PC-9 (cell line): Measurements from ENCODE around the gene ARHGEF40. TPM values are rescaled to one million over a fixed set of nuclear protein-coding genes. Genes with fewer than 3 reads are reported as not detected.

Source experiments
- BruUV-seq: library from RNA; stranded (reverse); fragments of 400-500 nt; replicated peaks from 2 replicates; lab custom pipeline; 2021; lab: Mats Ljungman, UMichigan
- CTCF ChIA-PET: fragments of 300-600 bp; sonication (Branson Sonifier 250); formaldehyde crosslinking; loops from one replicate; lab custom pipeline; 2022; ENCODE audit warnings: antibody characterized with exemption; lab: Charles Lee
- POLR2A ChIA-PET: fragments of 300-600 bp; sonication (Branson Sonifier 250); formaldehyde crosslinking; loops from one replicate; lab custom pipeline; 2022; ENCODE audit warnings: antibody characterized with exemption; ENCODE audit not compliant: unreplicated experiment; lab: Charles Lee
- DNase-seq, 2 experiments: peaks; one replicate each; pipeline versions ENCODE4 v3.0.0 to v3.0.0-alpha.2; 2015 to 2022; ENCODE audit warnings: mixed read lengths in 1 of 2
- H2AFZ ChIP-seq: fragments of 200-600 bp; sonication (generic); 2 replicates; pipeline ENCODE4 v1.8.1; 2017; ENCODE audit warnings: antibody characterized with exemption
- H3F3A ChIP-seq: fragments of 200-600 bp; sonication (generic); 2 replicates; pipeline ENCODE4 v1.8.1; 2017; ENCODE audit warnings: antibody characterized with exemption, mild to moderate bottlenecking, low read depth; ENCODE audit not compliant: insufficient read depth
- H3K27ac ChIP-seq: fragments of 200-600 bp; sonication (generic); 2 replicates; pipeline ENCODE4 v1.6.1; 2016; ENCODE audit warnings: mixed run types
- H3K27me3 ChIP-seq: fragments of 200-600 bp; sonication (generic); 2 replicates; pipeline ENCODE4 v1.6.1; 2016; ENCODE audit warnings: low read depth, mixed run types; ENCODE audit not compliant: insufficient read depth
- H3K36me3 ChIP-seq: fragments of 200-600 bp; sonication (generic); 2 replicates; pipeline ENCODE4 v1.6.1; 2016; ENCODE audit warnings: low read depth, mixed run types
- H3K4me1 ChIP-seq: fragments of 200-600 bp; sonication (generic); replicated peaks from 2 replicates; pipeline ENCODE4 v1.6.1; 2016; ENCODE audit warnings: mixed run types; ENCODE audit not compliant: insufficient read depth
- H3K4me2 ChIP-seq: fragments of 200-600 bp; sonication (generic); 2 replicates; pipeline ENCODE4 v1.6.1; 2017; ENCODE audit warnings: mixed run types
- H3K4me3 ChIP-seq: fragments of 200-600 bp; sonication (generic); 2 replicates; pipeline ENCODE4 v1.6.1; 2016; ENCODE audit warnings: mixed run types
- H3K79me2 ChIP-seq: fragments of 200-600 bp; sonication (generic); 2 replicates; pipeline ENCODE4 v1.6.1; 2017; ENCODE audit warnings: low read depth, mixed run types
- H3K9me2 ChIP-seq: fragments of 200-600 bp; sonication (generic); 2 replicates; pipeline ENCODE4 v1.8.1; 2017; ENCODE audit warnings: mild to moderate bottlenecking; ENCODE audit not compliant: insufficient read depth
- H3K9me3 ChIP-seq: fragments of 200-600 bp; sonication (generic); 2 replicates; pipeline ENCODE4 v1.8.1; 2016; ENCODE audit warnings: low read depth; ENCODE audit not compliant: insufficient read depth
- H4K20me1 ChIP-seq: fragments of 200-600 bp; sonication (generic); 2 replicates; pipeline ENCODE4 v1.8.1; 2017; ENCODE audit not compliant: insufficient read depth
- EZH2 ChIP-seq: fragments of 200-600 bp; sonication (generic); IDR thresholded peaks from 2 replicates; pipeline ENCODE4 v1.8.0; 2017; ENCODE audit warnings: antibody characterized with exemption, low read depth
- intact Hi-C: fragments of 100-400 bp; cut with micrococcal nuclease; formaldehyde crosslinking; loops from one replicate; pipeline ENCODE4 v1.10.0; 2022; ENCODE audit not compliant: unreplicated experiment
- total RNA-seq: library from RNA; stranded (reverse); gene quantifications from 2 replicates; pipeline ENCODE4 v1.2.3, GENCODE V29; 2021
- TF ChIP-seq, protein P1 (sequence below): fragments of 200-600 bp; sonication (generic); conservative IDR thresholded peaks from 2 replicates; pipeline ENCODE4 v1.6.1; 2017; ENCODE audit warnings: mixed run types, antibody characterized with exemption, mild to moderate bottlenecking, moderate library complexity

ARHGEF40 gene
- total RNA-seq, 1 experiment from 2014 or later, result 13.0 TPM

DNA sequence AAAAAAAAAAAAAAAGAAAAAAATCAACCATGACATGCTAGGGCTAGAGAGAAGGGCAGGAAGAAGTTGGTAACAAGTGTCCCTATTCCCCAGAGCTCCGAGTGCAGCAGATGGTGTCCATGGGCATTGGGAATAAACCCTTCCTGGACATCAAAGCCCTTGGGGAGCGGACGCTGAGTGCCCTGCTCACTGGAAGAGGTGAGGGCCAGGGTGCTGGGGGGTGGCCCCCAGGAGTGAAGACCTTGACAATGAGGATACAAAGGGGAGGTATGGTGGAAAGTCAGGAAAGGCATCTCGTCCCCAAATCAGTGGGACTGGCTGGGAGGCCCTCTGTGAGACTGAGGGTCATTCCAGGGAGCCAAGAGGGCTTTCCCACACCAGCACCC, 16.8 kb downstream of the ARHGEF40 start:
- no TSS peak for BruUV-seq
- Histone ChIP-seq H3F3A (no peaks in the 10 kb centered on the region), H3K4me3 (no peak overlapping the region), H3K27me3 (no peaks in the 10 kb centered on the region), H4K20me1 (no peaks in the 10 kb centered on the region), H3K9me2 (no peaks in the 10 kb centered on the region), H3K27ac (no peak overlapping the region), H3K79me2 (no peaks in the 10 kb centered on the region), H3K4me1 (no peaks in the 10 kb centered on the region), H3K36me3 (no peaks in the 10 kb centered on the region), H3K9me3 (no peaks in the 10 kb centered on the region), H3K4me2 (no peak overlapping the region), H2AFZ (no peak overlapping the region)
- no peak for TF ChIP-seq EZH2
- TF ChIP-seq, protein P1, sequence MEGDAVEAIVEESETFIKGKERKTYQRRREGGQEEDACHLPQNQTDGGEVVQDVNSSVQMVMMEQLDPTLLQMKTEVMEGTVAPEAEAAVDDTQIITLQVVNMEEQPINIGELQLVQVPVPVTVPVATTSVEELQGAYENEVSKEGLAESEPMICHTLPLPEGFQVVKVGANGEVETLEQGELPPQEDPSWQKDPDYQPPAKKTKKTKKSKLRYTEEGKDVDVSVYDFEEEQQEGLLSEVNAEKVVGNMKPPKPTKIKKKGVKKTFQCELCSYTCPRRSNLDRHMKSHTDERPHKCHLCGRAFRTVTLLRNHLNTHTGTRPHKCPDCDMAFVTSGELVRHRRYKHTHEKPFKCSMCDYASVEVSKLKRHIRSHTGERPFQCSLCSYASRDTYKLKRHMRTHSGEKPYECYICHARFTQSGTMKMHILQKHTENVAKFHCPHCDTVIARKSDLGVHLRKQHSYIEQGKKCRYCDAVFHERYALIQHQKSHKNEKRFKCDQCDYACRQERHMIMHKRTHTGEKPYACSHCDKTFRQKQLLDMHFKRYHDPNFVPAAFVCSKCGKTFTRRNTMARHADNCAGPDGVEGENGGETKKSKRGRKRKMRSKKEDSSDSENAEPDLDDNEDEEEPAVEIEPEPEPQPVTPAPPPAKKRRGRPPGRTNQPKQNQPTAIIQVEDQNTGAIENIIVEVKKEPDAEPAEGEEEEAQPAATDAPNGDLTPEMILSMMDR, result no peak
- ChIA-PET CTCF (no interaction called here), POLR2A (no interaction called here)
- DNase-seq, result no peak
- intact Hi-C loops, result no loop called here

DNA sequence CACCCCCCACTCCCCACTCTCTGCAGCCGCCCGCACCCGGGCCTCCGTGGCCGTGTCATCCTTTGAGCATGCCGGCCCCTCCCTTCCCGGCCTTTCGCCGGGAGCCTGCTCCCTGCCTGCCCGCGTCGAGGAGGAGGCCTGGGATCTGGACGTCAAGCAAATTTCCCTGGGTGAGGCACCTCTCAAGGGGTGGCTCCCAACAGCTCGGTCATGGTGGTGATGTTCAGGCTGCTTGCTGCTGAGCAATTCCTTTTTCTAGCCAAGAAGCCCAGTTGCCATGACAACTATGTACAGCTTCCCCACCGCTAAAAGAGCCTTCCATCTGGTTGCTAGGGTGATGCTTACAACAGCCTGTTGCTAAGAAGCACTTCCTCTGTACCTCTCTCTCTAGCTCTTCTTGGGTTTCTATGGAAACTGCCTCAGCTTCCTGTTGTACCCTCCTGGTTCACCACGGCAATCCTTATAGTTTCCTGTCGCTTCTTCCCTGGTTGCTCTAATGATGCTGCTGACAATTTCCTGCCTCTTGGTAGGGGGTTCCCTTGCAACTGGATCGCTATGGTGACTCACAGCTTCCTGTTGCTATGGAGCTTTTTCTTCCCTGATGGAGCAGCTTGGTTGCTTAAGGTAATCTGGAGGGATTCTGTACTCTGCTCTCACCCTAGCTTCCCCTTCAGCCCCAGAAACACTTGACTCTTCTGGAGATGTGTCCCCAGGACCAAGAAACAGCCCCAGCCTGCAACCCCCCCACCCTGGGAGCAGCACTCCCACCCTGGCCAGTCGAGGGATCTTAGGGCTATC, 17.4 kb downstream of the ARHGEF40 start:
- H3K27me3 ChIP-seq, result no peaks in the 10 kb centered on the region
- no peaks in the 10 kb centered on the region for H3K9me3 ChIP-seq
- no peaks in the 10 kb centered on the region for H3K79me2 ChIP-seq
- H4K20me1 ChIP-seq, result no peaks in the 10 kb centered on the region
- no peak overlapping the region for H3K27ac ChIP-seq
- no peak overlapping the region for H2AFZ ChIP-seq
- no peak overlapping the region for H3K4me3 ChIP-seq
- no TSS peak for BruUV-seq
- no peaks in the 10 kb centered on the region for H3K4me1 ChIP-seq
- intact Hi-C loops, result no loop called here
- ChIA-PET POLR2A (no interaction called here), CTCF (no interaction called here)
- H3K9me2 ChIP-seq, result no peaks in the 10 kb centered on the region
- H3K4me2 ChIP-seq, result no peak overlapping the region
- no peaks in the 10 kb centered on the region for H3K36me3 ChIP-seq
- TF ChIP-seq, protein P1, result no peak
- TF ChIP-seq EZH2, result no peak
- H3F3A ChIP-seq, result no peaks in the 10 kb centered on the region
- DNase-seq, result no peak

DNA sequence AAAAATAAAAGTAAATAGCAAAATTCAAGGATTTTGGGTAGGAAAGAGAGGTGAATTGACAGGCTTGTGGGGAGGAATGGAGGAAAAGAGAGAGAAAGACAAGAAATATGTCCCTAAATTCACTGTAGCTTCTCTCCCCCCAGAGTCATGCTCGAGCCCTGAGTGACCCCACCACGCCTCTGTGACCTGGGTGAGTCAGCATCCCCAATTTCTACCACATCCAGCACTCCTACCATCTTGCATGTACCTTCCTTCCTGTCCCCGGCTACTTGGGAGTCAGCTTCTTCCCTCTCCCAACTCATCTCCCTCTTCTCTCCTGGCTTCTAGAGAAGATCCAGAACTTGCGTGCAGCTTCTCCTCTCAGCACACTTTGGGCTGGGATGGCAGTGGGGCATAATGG, 18.6 kb downstream of the ARHGEF40 start:
- Histone ChIP-seq H3K36me3 (no peaks in the 10 kb centered on the region), H3K9me3 (no peaks in the 10 kb centered on the region), H3K4me2 (no peak overlapping the region), H3K9me2 (no peaks in the 10 kb centered on the region), H3K79me2 (no peaks in the 10 kb centered on the region), H3K27ac (no peak overlapping the region), H3K4me1 (no peaks in the 10 kb centered on the region), H3K27me3 (no peaks in the 10 kb centered on the region), H4K20me1 (no peaks in the 10 kb centered on the region), H3F3A (no peaks in the 10 kb centered on the region), H2AFZ (no peak overlapping the region), H3K4me3 (no peak overlapping the region)
- ChIA-PET POLR2A (no interaction called here), CTCF (no interaction called here)
- TF ChIP-seq, protein P1, result no peak
- intact Hi-C loops, result no loop called here
- DNase-seq, result no peak
- BruUV-seq, result no TSS peak
